NT2/D1 (cell line): ENCODE measurements around the gene ARSD.

Experiments
- SUZ12 ChIP-seq: IDR thresholded peaks from 2 replicates; pipeline ENCODE4 v1.6.1; 2011; ENCODE audit not compliant: insufficient read length, insufficient read depth; ENCODE audit errors: extremely low read depth
- YY1 ChIP-seq: IDR thresholded peaks from 2 replicates; pipeline ENCODE4 v1.6.1; 2011; ENCODE audit not compliant: insufficient read length, insufficient read depth
- ZNF274 ChIP-seq: IDR thresholded peaks from 2 replicates; pipeline ENCODE4 v1.6.1; 2011; ENCODE audit warnings: mild to moderate bottlenecking, low read depth, low read length

- no peak for TF ChIP-seq YY1
- no peak for TF ChIP-seq SUZ12
- TF ChIP-seq ZNF274 = no peak
Observed at GRCh38 chrX:2855761-2856160, 73.4 kb downstream of the ARSD start.
